ENCODE measurements around the gene CRYZL1. TPM values are rescaled to one million over a fixed set of nuclear protein-coding genes. Genes with fewer than 3 reads are reported as not detected.
"Not testable (repeated sequence)": the region's sequence is repeated elsewhere in the genome, so short reads cannot be mapped to it uniquely, and the experiment has no call there.

The CRYZL1 gene
- total RNA-seq = 23.3 and 23.9 TPM in 2 replicates

GRCh38 chr21:33641352-33642026, at the start of gene CRYZL1:
Gene CRYZL1, minus strand, starts transcription at chr21:33641741. Its CDS starts 10,190 bp downstream, at chr21:33631551.
- peak; percentile 99 to 100 for DNase-seq (ENCODE audit: low read depth in 2 of 2)

- DNase-seq (ENCODE audit: low read depth in 2 of 2) = no peak
Measured at GRCh38 chr21:33690874-33691273, 49.3 kb upstream of the CRYZL1 start.

GRCh38 chr21:33688353-33688752, 46.8 kb upstream of the CRYZL1 start:
- no peak for DNase-seq (ENCODE audit: low read depth in 2 of 2)

GRCh38 chr21:33687634-33688033, 46.1 kb upstream of the CRYZL1 start:
- no peak for DNase-seq (ENCODE audit: low read depth in 2 of 2)

GRCh38 chr21:33686386-33686785, 44.8 kb upstream of the CRYZL1 start:
- DNase-seq (ENCODE audit: low read depth in 2 of 2) = no peak

- DNase-seq (ENCODE audit: low read depth in 2 of 2) = peak in 1 of 2 donors; percentile 83
Measured at GRCh38 chr21:33685613-33686197, 44.2 kb upstream of the CRYZL1 start.

- DNase-seq (ENCODE audit: low read depth in 2 of 2) = peak in 1 of 2 donors; percentile 37
Measured at GRCh38 chr21:33684923-33685560, 43.5 kb upstream of the CRYZL1 start.

GRCh38 chr21:33684068-33684467, 42.5 kb upstream of the CRYZL1 start:
- peak in 1 of 2 donors; percentile 20 for DNase-seq (ENCODE audit: low read depth in 2 of 2)

GRCh38 chr21:33682992-33683627, 41.6 kb upstream of the CRYZL1 start:
- peak in 1 of 2 donors; percentile 82 for DNase-seq (ENCODE audit: low read depth in 2 of 2)

GRCh38 chr21:33680870-33681269, 39.3 kb upstream of the CRYZL1 start:
- no peak for DNase-seq (ENCODE audit: low read depth in 2 of 2)

GRCh38 chr21:33677450-33677849, 35.9 kb upstream of the CRYZL1 start:
- no peak for DNase-seq (ENCODE audit: low read depth in 2 of 2)

- DNase-seq (ENCODE audit: low read depth in 2 of 2) = not testable (repeated sequence)
Measured at GRCh38 chr21:33676666-33677065, 35.1 kb upstream of the CRYZL1 start.

- no peak for DNase-seq (ENCODE audit: low read depth in 2 of 2)
Measured at GRCh38 chr21:33674226-33674625, 32.7 kb upstream of the CRYZL1 start.

GRCh38 chr21:33673473-33673872, 31.9 kb upstream of the CRYZL1 start:
- no peak for DNase-seq (ENCODE audit: low read depth in 2 of 2)

- no peak for DNase-seq (ENCODE audit: low read depth in 2 of 2)
Measured at GRCh38 chr21:33670076-33670978, 28.8 kb upstream of the CRYZL1 start.

GRCh38 chr21:33668620-33669019, 27.1 kb upstream of the CRYZL1 start:
- no peak for DNase-seq (ENCODE audit: low read depth in 2 of 2)

GRCh38 chr21:33668180-33668579, 26.6 kb upstream of the CRYZL1 start:
- DNase-seq (ENCODE audit: low read depth in 2 of 2) = no peak

GRCh38 chr21:33667636-33668035, 26.1 kb upstream of the CRYZL1 start:
- DNase-seq (ENCODE audit: low read depth in 2 of 2) = no peak

- DNase-seq (ENCODE audit: low read depth in 2 of 2) = no peak
Measured at GRCh38 chr21:33666153-33666552, 24.6 kb upstream of the CRYZL1 start.

GRCh38 chr21:33664135-33664534, 22.6 kb upstream of the CRYZL1 start:
- DNase-seq (ENCODE audit: low read depth in 2 of 2) = no peak

GRCh38 chr21:33663241-33663640, 21.7 kb upstream of the CRYZL1 start:
- no peak for DNase-seq (ENCODE audit: low read depth in 2 of 2)
